ENCODE data around the gene KIF1A. TPM values are rescaled to one million over a fixed set of nuclear protein-coding genes. Genes with fewer than 3 reads are reported as not detected.

Gene KIF1A
- total RNA-seq, 1 donor = not detected

- H2AFZ ChIP-seq (ENCODE audit: low read length) = no peak overlapping the region
- H3K4me3 ChIP-seq (ENCODE audit: insufficient read depth, low read length) = no peak overlapping the region
- no peaks in the 10 kb centered on the region for H3K36me3 ChIP-seq (ENCODE audit: insufficient read depth, low read length)
- H3K4me1 ChIP-seq (ENCODE audit: insufficient read depth, low read length) = no peaks in the 10 kb centered on the region
- H3K9me3 ChIP-seq (ENCODE audit: low read depth, low read length) = no peaks in the 10 kb centered on the region
- no peaks in the 10 kb centered on the region for H3K79me2 ChIP-seq (ENCODE audit: insufficient read depth, low read length)
- no peak for TF ChIP-seq CTCF (IDR thresholded peaks at IDR 0.05; ENCODE audit: extremely low read depth, low read depth, low read length)
- no peaks in the 10 kb centered on the region for H3K27me3 ChIP-seq (ENCODE audit: insufficient read depth, low read length)
- H3K4me2 ChIP-seq (ENCODE audit: insufficient read depth, low read length) = no peak overlapping the region
- no peaks in the 10 kb centered on the region for H4K20me1 ChIP-seq (ENCODE audit: insufficient read depth, low read length)
- no peak for DNase-seq (ENCODE audit: insufficient read length, low spot score, missing footprints)
- H3K27ac ChIP-seq (ENCODE audit: low read depth, low read length) = no peak overlapping the region
Observed at GRCh38 chr2:240720686-240721595, 99.1 kb downstream of the KIF1A start.

- H3K79me2 ChIP-seq (ENCODE audit: insufficient read depth, low read length) = no peaks in the 10 kb centered on the region
- no peaks in the 10 kb centered on the region for H3K9me3 ChIP-seq (ENCODE audit: low read depth, low read length)
- TF ChIP-seq CTCF (IDR thresholded peaks at IDR 0.05; ENCODE audit: extremely low read depth, low read depth, low read length) = no peak
- DNase-seq (ENCODE audit: insufficient read length, low spot score, missing footprints) = no peak
- H3K27me3 ChIP-seq (ENCODE audit: insufficient read depth, low read length) = peaks cover 6% of the 10 kb centered on the region
- no peak overlapping the region for H3K27ac ChIP-seq (ENCODE audit: low read depth, low read length)
- H2AFZ ChIP-seq (ENCODE audit: low read length) = no peak overlapping the region
- H3K4me1 ChIP-seq (ENCODE audit: insufficient read depth, low read length) = no peaks in the 10 kb centered on the region
- no peaks in the 10 kb centered on the region for H4K20me1 ChIP-seq (ENCODE audit: insufficient read depth, low read length)
- no peak overlapping the region for H3K4me3 ChIP-seq (ENCODE audit: insufficient read depth, low read length)
- no peak overlapping the region for H3K4me2 ChIP-seq (ENCODE audit: insufficient read depth, low read length)
- H3K36me3 ChIP-seq (ENCODE audit: insufficient read depth, low read length) = no peaks in the 10 kb centered on the region
Observed at GRCh38 chr2:240719676-240720545, 100.1 kb downstream of the KIF1A start.

- H4K20me1 ChIP-seq (ENCODE audit: insufficient read depth, low read length) = no peaks in the 10 kb centered on the region
- H2AFZ ChIP-seq (ENCODE audit: low read length) = no peak overlapping the region
- H3K36me3 ChIP-seq (ENCODE audit: insufficient read depth, low read length) = no peaks in the 10 kb centered on the region
- TF ChIP-seq CTCF (IDR thresholded peaks at IDR 0.05; ENCODE audit: extremely low read depth, low read depth, low read length) = no peak
- DNase-seq (ENCODE audit: insufficient read length, low spot score, missing footprints) = no peak
- H3K27me3 ChIP-seq (ENCODE audit: insufficient read depth, low read length) = peaks cover 12% of the 10 kb centered on the region
- no peak overlapping the region for H3K4me3 ChIP-seq (ENCODE audit: insufficient read depth, low read length)
- H3K79me2 ChIP-seq (ENCODE audit: insufficient read depth, low read length) = no peaks in the 10 kb centered on the region
- no peaks in the 10 kb centered on the region for H3K4me1 ChIP-seq (ENCODE audit: insufficient read depth, low read length)
- no peaks in the 10 kb centered on the region for H3K9me3 ChIP-seq (ENCODE audit: low read depth, low read length)
- H3K27ac ChIP-seq (ENCODE audit: low read depth, low read length) = no peak overlapping the region
- H3K4me2 ChIP-seq (ENCODE audit: insufficient read depth, low read length) = no peak overlapping the region
Observed at GRCh38 chr2:240718896-240719490, 101.0 kb downstream of the KIF1A start.

Data from osteoblast (primary cell).